Panc1 (cell line): ENCODE results near the gene PNLIPRP2. TPM values are rescaled to one million over a fixed set of nuclear protein-coding genes. Genes with fewer than 3 reads are reported as not detected.

Experiments used
- ATAC-seq: fragments of 200-7000 bp; cut with Tn5 transposase; 2 replicates; pipeline ENCODE4 v1.9.1; 2020; ENCODE audit warnings: mild to moderate bottlenecking, moderate library complexity
- BruUV-seq: library from RNA; stranded (reverse); fragments of 400-500 nt; replicated peaks from 2 replicates; lab custom pipeline; 2021; lab: Mats Ljungman, UMichigan
- CTCF ChIA-PET: fragments of 300-600 bp; sonication (Branson Sonifier 250); formaldehyde crosslinking; loops from one replicate; lab custom pipeline; 2022; ENCODE audit warnings: antibody characterized with exemption; lab: Charles Lee
- POLR2A ChIA-PET: fragments of 300-600 bp; sonication (Branson Sonifier 250); formaldehyde crosslinking; loops from one replicate; lab custom pipeline; 2022; ENCODE audit warnings: antibody characterized with exemption; lab: Charles Lee
- DNase-seq: peaks from one replicate; pipeline ENCODE4 v3.0.0-alpha.2; 2010; ENCODE audit warnings: low read depth, low spot score
- H3K27ac ChIP-seq: 2 replicates; pipeline ENCODE4 v1.5.1; 2011; ENCODE audit warnings: mild to moderate bottlenecking, low read length, inconsistent platforms
- H3K27me3 ChIP-seq: fragments of 200-500 bp; sonication (Bioruptor generic); 2 replicates; pipeline ENCODE4 v1.6.0; 2014; ENCODE audit warnings: low read length, inconsistent platforms; ENCODE audit not compliant: control insufficient read depth, insufficient read depth
- H3K36me3 ChIP-seq: fragments of 200-500 bp; sonication (Bioruptor generic); 2 replicates; pipeline ENCODE4 v1.5.1; 2014; ENCODE audit warnings: inconsistent platforms, mild to moderate bottlenecking, low read length, moderate library complexity; ENCODE audit not compliant: control insufficient read depth, insufficient read depth
- H3K4me1 ChIP-seq: 2 replicates; pipeline ENCODE4 v1.5.1; 2011; ENCODE audit warnings: inconsistent platforms, mild to moderate bottlenecking, low read length, moderate library complexity; ENCODE audit not compliant: control insufficient read depth, insufficient read depth
- H3K4me3 ChIP-seq, 2 experiments: 2 replicates each; pipeline ENCODE4 v1.5.1; 2011 to 2012; ENCODE audit warnings: low read depth in 2 of 2, low read length in 2 of 2, mild to moderate bottlenecking in 2 of 2, inconsistent platforms in 1 of 2, moderate library complexity in 1 of 2
- H3K9me3 ChIP-seq: fragments of 200-500 bp; sonication (Bioruptor generic); 2 replicates; pipeline ENCODE4 v1.5.1; 2014; ENCODE audit warnings: low read depth, mild to moderate bottlenecking, inconsistent platforms, low read length, moderate library complexity; ENCODE audit not compliant: control insufficient read depth, insufficient read depth
- POLR2AphosphoS5 ChIP-seq: IDR thresholded peaks from 2 replicates; pipeline ENCODE4 v1.6.1; 2012; ENCODE audit warnings: mild to moderate bottlenecking, low read depth, low read length, moderate library complexity
- SIN3A ChIP-seq: IDR thresholded peaks from 2 replicates; pipeline ENCODE4 v1.6.1; 2012; ENCODE audit warnings: low read depth, mild to moderate bottlenecking, low read length, moderate library complexity, borderline replicate concordance; ENCODE audit not compliant: insufficient read depth
- TCF7L2 ChIP-seq: IDR thresholded peaks from 2 replicates; pipeline ENCODE4 v1.6.1; 2011; ENCODE audit warnings: mild to moderate bottlenecking, low read depth, low read length, inconsistent platforms
- in situ Hi-C: cut with HindIII; loops from 2 replicates; pipeline ENCODE4 v1.10.0; 2016; ENCODE audit warnings: low sequenced_read_pairs, low pct_unique_long_range_greater_than_20kb
- intact Hi-C: fragments of 100-400 bp; cut with micrococcal nuclease; formaldehyde crosslinking; loops from one replicate; pipeline ENCODE4 v1.10.0; 2022; ENCODE audit not compliant: unreplicated experiment
- total RNA-seq: library from RNA; stranded (reverse); gene quantifications from one replicate; pipeline ENCODE4 v1.2.1, GENCODE V29; 2021; ENCODE audit not compliant: unreplicated experiment
- TF ChIP-seq, protein P1 (sequence below): fragments of 450-650 bp; IDR thresholded peaks from 2 replicates; pipeline ENCODE4 v1.5.1; 2017; ENCODE audit warnings: mild to moderate bottlenecking
- TF ChIP-seq, protein P2 (sequence below), 2 experiments: IDR thresholded peaks; 2 replicates each; pipeline ENCODE4 v1.6.1; 2011 to 2012; ENCODE audit warnings: low read depth in 2 of 2, control low read depth in 1 of 2, low read length in 1 of 2, mild to moderate bottlenecking in 1 of 2, moderate library complexity in 1 of 2; ENCODE audit not compliant: insufficient read depth in 1 of 2

Gene PNLIPRP2
- total RNA-seq, 1 experiment from 2014 or later = 0.72 TPM

DNA sequence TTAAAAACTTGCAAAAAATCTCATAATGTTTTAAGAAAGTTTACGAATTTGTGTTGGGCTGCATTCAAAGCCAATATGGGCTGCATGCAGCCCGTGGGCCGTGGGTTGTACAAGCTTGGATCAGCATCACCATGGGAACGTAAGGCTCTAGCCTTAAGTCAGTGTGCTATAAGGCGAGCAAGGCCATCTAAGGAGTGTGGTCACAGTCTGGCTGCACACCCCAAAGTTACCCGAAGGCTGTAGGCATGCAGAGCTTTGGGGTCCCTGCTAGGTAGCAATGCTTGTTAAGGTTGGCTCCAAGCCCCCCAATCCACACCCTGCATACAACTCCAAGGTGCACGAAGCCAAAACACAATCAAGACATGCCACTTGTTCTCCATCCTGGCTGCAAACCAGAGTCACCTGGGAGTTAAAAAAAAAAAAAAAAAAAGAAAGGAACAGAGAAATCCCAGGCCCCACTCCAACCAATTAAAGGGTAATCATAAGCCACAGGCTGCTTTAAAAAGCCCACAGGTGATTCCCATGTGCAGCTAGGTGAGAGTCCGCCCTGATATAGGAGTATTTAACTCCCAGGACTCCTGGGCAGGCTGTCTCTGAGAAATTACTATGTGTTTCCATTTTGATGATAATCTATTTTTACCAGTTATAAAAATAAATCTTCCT is 8.5 kb upstream of the PNLIPRP2 start:
- no TSS peak for BruUV-seq

DNA sequence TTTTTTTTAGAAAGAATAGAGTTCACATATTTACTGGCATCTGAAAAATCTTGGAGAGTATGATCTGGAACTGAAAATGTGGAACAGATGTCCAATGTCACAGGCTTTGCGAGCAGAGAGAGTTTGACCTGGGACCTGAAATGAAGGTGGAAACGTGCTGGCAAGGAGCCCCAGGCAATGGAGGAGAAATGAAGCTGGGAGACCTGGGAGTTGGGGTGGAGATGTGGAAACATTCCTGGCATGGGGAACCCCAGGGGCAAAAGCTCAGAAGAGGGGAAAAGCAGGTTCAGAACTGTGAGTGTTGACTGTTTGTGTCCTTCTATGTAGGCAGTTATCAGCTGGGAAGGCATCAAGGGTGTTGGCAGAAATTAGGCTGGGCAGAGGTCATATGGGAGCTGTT is 7.3 kb upstream of the PNLIPRP2 start:
- no peaks in the 10 kb centered on the region for H3K27me3 ChIP-seq
- no peak for TF ChIP-seq SIN3A
- TF ChIP-seq, protein P1, sequence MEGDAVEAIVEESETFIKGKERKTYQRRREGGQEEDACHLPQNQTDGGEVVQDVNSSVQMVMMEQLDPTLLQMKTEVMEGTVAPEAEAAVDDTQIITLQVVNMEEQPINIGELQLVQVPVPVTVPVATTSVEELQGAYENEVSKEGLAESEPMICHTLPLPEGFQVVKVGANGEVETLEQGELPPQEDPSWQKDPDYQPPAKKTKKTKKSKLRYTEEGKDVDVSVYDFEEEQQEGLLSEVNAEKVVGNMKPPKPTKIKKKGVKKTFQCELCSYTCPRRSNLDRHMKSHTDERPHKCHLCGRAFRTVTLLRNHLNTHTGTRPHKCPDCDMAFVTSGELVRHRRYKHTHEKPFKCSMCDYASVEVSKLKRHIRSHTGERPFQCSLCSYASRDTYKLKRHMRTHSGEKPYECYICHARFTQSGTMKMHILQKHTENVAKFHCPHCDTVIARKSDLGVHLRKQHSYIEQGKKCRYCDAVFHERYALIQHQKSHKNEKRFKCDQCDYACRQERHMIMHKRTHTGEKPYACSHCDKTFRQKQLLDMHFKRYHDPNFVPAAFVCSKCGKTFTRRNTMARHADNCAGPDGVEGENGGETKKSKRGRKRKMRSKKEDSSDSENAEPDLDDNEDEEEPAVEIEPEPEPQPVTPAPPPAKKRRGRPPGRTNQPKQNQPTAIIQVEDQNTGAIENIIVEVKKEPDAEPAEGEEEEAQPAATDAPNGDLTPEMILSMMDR = no peak
- TF ChIP-seq TCF7L2 = no peak
- no peak for TF ChIP-seq POLR2AphosphoS5
- TF ChIP-seq, protein P2, sequence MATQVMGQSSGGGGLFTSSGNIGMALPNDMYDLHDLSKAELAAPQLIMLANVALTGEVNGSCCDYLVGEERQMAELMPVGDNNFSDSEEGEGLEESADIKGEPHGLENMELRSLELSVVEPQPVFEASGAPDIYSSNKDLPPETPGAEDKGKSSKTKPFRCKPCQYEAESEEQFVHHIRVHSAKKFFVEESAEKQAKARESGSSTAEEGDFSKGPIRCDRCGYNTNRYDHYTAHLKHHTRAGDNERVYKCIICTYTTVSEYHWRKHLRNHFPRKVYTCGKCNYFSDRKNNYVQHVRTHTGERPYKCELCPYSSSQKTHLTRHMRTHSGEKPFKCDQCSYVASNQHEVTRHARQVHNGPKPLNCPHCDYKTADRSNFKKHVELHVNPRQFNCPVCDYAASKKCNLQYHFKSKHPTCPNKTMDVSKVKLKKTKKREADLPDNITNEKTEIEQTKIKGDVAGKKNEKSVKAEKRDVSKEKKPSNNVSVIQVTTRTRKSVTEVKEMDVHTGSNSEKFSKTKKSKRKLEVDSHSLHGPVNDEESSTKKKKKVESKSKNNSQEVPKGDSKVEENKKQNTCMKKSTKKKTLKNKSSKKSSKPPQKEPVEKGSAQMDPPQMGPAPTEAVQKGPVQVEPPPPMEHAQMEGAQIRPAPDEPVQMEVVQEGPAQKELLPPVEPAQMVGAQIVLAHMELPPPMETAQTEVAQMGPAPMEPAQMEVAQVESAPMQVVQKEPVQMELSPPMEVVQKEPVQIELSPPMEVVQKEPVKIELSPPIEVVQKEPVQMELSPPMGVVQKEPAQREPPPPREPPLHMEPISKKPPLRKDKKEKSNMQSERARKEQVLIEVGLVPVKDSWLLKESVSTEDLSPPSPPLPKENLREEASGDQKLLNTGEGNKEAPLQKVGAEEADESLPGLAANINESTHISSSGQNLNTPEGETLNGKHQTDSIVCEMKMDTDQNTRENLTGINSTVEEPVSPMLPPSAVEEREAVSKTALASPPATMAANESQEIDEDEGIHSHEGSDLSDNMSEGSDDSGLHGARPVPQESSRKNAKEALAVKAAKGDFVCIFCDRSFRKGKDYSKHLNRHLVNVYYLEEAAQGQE (IDR thresholded peaks at IDR 0.05; ENCODE audit: insufficient read depth in 1 of 2, low read depth in 2 of 2, low read length in 1 of 2) = no peak
- H3K27ac ChIP-seq = no peak overlapping the region
- H3K4me3 ChIP-seq = no peak overlapping the region
- POLR2A ChIA-PET = no interaction called here
- no peaks in the 10 kb centered on the region for H3K4me1 ChIP-seq
- intact Hi-C loops = no loop called here
- in situ Hi-C loops = no loop called here
- CTCF ChIA-PET = no interaction called here
- no TSS peak for BruUV-seq
- no peaks in the 10 kb centered on the region for H3K9me3 ChIP-seq
- ATAC-seq = no peak
- no peak for DNase-seq
- no peaks in the 10 kb centered on the region for H3K36me3 ChIP-seq

More for the DNA sequence above, 8.5 kb upstream of the PNLIPRP2 start:
- Histone ChIP-seq H3K9me3 (no peaks in the 10 kb centered on the region), H3K36me3 (no peaks in the 10 kb centered on the region), H3K4me3 (no peak overlapping the region), H3K27me3 (no peaks in the 10 kb centered on the region), H3K4me1 (no peaks in the 10 kb centered on the region), H3K27ac (no peak overlapping the region)
- in situ Hi-C loops (no loop called here), intact Hi-C loops (no loop called here)
- ChIA-PET CTCF (no interaction called here), POLR2A (no interaction called here)
- DNase-seq (no peak), ATAC-seq (no peak)
- TF ChIP-seq TCF7L2 = no peak
- TF ChIP-seq POLR2AphosphoS5 = no peak
- TF ChIP-seq SIN3A = no peak
- TF ChIP-seq, protein P1 = no peak
- TF ChIP-seq, protein P2 (IDR thresholded peaks at IDR 0.05; ENCODE audit: insufficient read depth in 1 of 2, low read depth in 2 of 2, low read length in 1 of 2) = no peak
